ENCODE data around the gene DLEC1.
"Not testable (repeated sequence)": the region's sequence is repeated elsewhere in the genome, so short reads cannot be mapped to it uniquely, and the experiment has no call there.

Gene DLEC1

GRCh38 chr3:38131621-38132369, 92.8 kb downstream of the DLEC1 start:
- in situ Hi-C loops (cut with HindIII; ENCODE audit: low sequenced_read_pairs) = no loop called here

- in situ Hi-C loops (cut with HindIII; ENCODE audit: low sequenced_read_pairs) = no loop called here
Observed at GRCh38 chr3:38133209-38133556, 94.2 kb downstream of the DLEC1 start.

- in situ Hi-C loops (cut with HindIII; ENCODE audit: low sequenced_read_pairs) = no loop called here
Observed at GRCh38 chr3:38133557-38134405, 94.8 kb downstream of the DLEC1 start.

- in situ Hi-C loops (cut with HindIII; ENCODE audit: low sequenced_read_pairs) = not testable (repeated sequence)
Observed at GRCh38 chr3:38134517-38135143, 95.6 kb downstream of the DLEC1 start.

GRCh38 chr3:38135621-38136277, 96.7 kb downstream of the DLEC1 start:
- in situ Hi-C loops (cut with HindIII; ENCODE audit: low sequenced_read_pairs) = not testable (repeated sequence)

GRCh38 chr3:38136393-38136776, 97.4 kb downstream of the DLEC1 start:
- in situ Hi-C loops (cut with HindIII; ENCODE audit: low sequenced_read_pairs) = no loop called here

GRCh38 chr3:38136777-38137614, 98.0 kb downstream of the DLEC1 start, which contains the start of gene ACAA1:
Gene ACAA1 (minus strand): TSS chr3:38137127. CDS start chr3:38137035, 92 bp downstream.
- in situ Hi-C loops (cut with HindIII; ENCODE audit: low sequenced_read_pairs) = no loop called here

- in situ Hi-C loops (cut with HindIII; ENCODE audit: low sequenced_read_pairs) = no loop called here
Observed at GRCh38 chr3:38137615-38138348, 98.8 kb downstream of the DLEC1 start.

GRCh38 chr3:38138349-38139190, 99.6 kb downstream of the DLEC1 start, which contains the start of gene MYD88:
Gene MYD88 (plus strand): TSS chr3:38138661. CDS start chr3:38138701, 40 bp downstream.
- in situ Hi-C loops (cut with HindIII; ENCODE audit: low sequenced_read_pairs) = no loop called here

GRCh38 chr3:38139191-38139590, 100.2 kb downstream of the DLEC1 start:
- in situ Hi-C loops (cut with HindIII; ENCODE audit: low sequenced_read_pairs) = no loop called here

- in situ Hi-C loops (cut with HindIII; ENCODE audit: low sequenced_read_pairs) = no loop called here
Observed at GRCh38 chr3:38139652-38140051, 100.6 kb downstream of the DLEC1 start.

- in situ Hi-C loops (cut with HindIII; ENCODE audit: low sequenced_read_pairs) = no loop called here
Observed at GRCh38 chr3:38140326-38141172, 101.5 kb downstream of the DLEC1 start.

- in situ Hi-C loops (cut with HindIII; ENCODE audit: low sequenced_read_pairs) = no loop called here
Observed at GRCh38 chr3:38141173-38141951, 102.4 kb downstream of the DLEC1 start.

GRCh38 chr3:38141952-38142273, 102.9 kb downstream of the DLEC1 start:
- in situ Hi-C loops (cut with HindIII; ENCODE audit: low sequenced_read_pairs) = no loop called here

- in situ Hi-C loops (cut with HindIII; ENCODE audit: low sequenced_read_pairs) = no loop called here
Observed at GRCh38 chr3:38142959-38143358, 104.0 kb downstream of the DLEC1 start.

GRCh38 chr3:38143511-38143910, 104.5 kb downstream of the DLEC1 start:
- in situ Hi-C loops (cut with HindIII; ENCODE audit: low sequenced_read_pairs) = no loop called here

- in situ Hi-C loops (cut with HindIII; ENCODE audit: low sequenced_read_pairs) = no loop called here
Observed at GRCh38 chr3:38146504-38146903, 107.5 kb downstream of the DLEC1 start.
